Smooth muscle cell (in vitro differentiated cells): Measurements from ENCODE around the gene NEU2. TPM values are rescaled to one million over a fixed set of nuclear protein-coding genes. Genes with fewer than 3 reads are reported as not detected.
"Not testable (repeated sequence)": the region's sequence is repeated elsewhere in the genome, so short reads cannot be mapped to it uniquely, and the experiment has no call there.

ENCODE experiments used
- DNase-seq: peaks from one replicate; lab custom pipeline; 2025; ENCODE audit not compliant: unreplicated experiment; lab: John Stamatoyannopoulos, UW
- H2AFZ ChIP-seq: fragments of 200-600 bp; sonication (generic); 2 replicates; pipeline ENCODE4 v1.6.0; 2016; ENCODE audit warnings: antibody characterized with exemption, low read depth, mild to moderate bottlenecking
- H3F3A ChIP-seq: fragments of 200-600 bp; sonication (generic); 2 replicates; pipeline ENCODE4 v1.6.0; 2017; ENCODE audit warnings: antibody characterized with exemption, low read depth
- H3K27ac ChIP-seq: fragments of 200-600 bp; sonication (generic); 2 replicates; pipeline ENCODE4 v1.5.1; 2016; ENCODE audit warnings: low read depth, mild to moderate bottlenecking
- H3K27me3 ChIP-seq: fragments of 200-600 bp; sonication (generic); 2 replicates; pipeline ENCODE4 v1.6.1; 2016; ENCODE audit warnings: low read depth, mild to moderate bottlenecking
- H3K36me3 ChIP-seq: fragments of 200-600 bp; sonication (generic); 2 replicates; pipeline ENCODE4 v1.5.1; 2016; ENCODE audit warnings: low read depth
- H3K4me1 ChIP-seq: fragments of 200-600 bp; sonication (generic); 2 replicates; pipeline ENCODE4 v1.5.1; 2016; ENCODE audit warnings: low read depth
- H3K4me2 ChIP-seq: fragments of 200-600 bp; sonication (generic); 2 replicates; pipeline ENCODE4 v1.6.0; 2016; ENCODE audit warnings: mild to moderate bottlenecking
- H3K4me3 ChIP-seq: fragments of 200-600 bp; sonication (generic); 2 replicates; pipeline ENCODE4 v1.5.1; 2016; ENCODE audit warnings: mild to moderate bottlenecking
- H3K79me2 ChIP-seq: fragments of 200-600 bp; sonication (generic); 2 replicates; pipeline ENCODE4 v1.6.0; 2016; ENCODE audit warnings: low read depth, mild to moderate bottlenecking
- H3K9ac ChIP-seq: fragments of 200-600 bp; sonication (generic); 2 replicates; pipeline ENCODE4 v1.6.0; 2016; ENCODE audit warnings: low read depth
- H3K9me3 ChIP-seq: fragments of 200-600 bp; sonication (generic); replicated peaks from 2 replicates; pipeline ENCODE4 v1.5.1; 2016; ENCODE audit warnings: low read depth
- H4K20me1 ChIP-seq: fragments of 200-600 bp; sonication (generic); 2 replicates; pipeline ENCODE4 v1.6.0; 2016; ENCODE audit warnings: low read depth
- CTCF ChIP-seq: fragments of 200-600 bp; sonication (generic); IDR thresholded peaks from 2 replicates; pipeline ENCODE4 v1.5.1; 2017; ENCODE audit warnings: borderline replicate concordance, mild to moderate bottlenecking, antibody characterized with exemption; ENCODE audit not compliant: insufficient read depth, poor library complexity, severe bottlenecking
- WGBS: methylation state at CpG from one replicate; pipeline ENCODE4 v1.1.7; 2016; ENCODE audit warnings: low lambda C conversion rate; 5-methylcytosine and 5-hydroxymethylcytosine counted together
- polyA plus RNA-seq: library from polyadenylated mRNA; unstranded; fragments of >200 nt; fragmentation: Nextera tagmentation; extraction: Ambion mirVana; gene quantifications from 2 replicates; pipeline ENCODE4 v1.2.1, GENCODE V29; 2016
- total RNA-seq: library from RNA; depleted of rRNA; stranded (reverse); fragments of >200 nt; gene quantifications from 2 replicates; pipeline ENCODE4 v1.2.3, GENCODE V29; 2014

Gene NEU2
- total and polyA plus RNA-seq, 2 experiments from 2014 or later, result 0.94 TPM; not detected in 1

GRCh38 chr2:233063976-233064411 is 31.5 kb downstream of the NEU2 start:
- 95% methylated on average over 9 of the region's 9 CpGs for WGBS

GRCh38 chr2:233064530-233065199 is 32.2 kb downstream of the NEU2 start:
- H3K79me2 ChIP-seq, result no peaks in the 10 kb centered on the region
- no peaks in the 10 kb centered on the region for H3F3A ChIP-seq
- no peak overlapping the region for H3K4me2 ChIP-seq
- no peaks in the 10 kb centered on the region for H4K20me1 ChIP-seq
- no peak overlapping the region for H3K27ac ChIP-seq
- H3K4me3 ChIP-seq, result no peak overlapping the region
- no peak overlapping the region for H2AFZ ChIP-seq
- H3K9me3 ChIP-seq, result no peaks in the 10 kb centered on the region
- no peaks in the 10 kb centered on the region for H3K36me3 ChIP-seq
- 86% methylated on average over 16 of the region's 16 CpGs for WGBS
- DNase-seq, result no peak
- no peaks in the 10 kb centered on the region for H3K27me3 ChIP-seq
- no peak overlapping the region for H3K9ac ChIP-seq
- no peak for TF ChIP-seq CTCF
- no peaks in the 10 kb centered on the region for H3K4me1 ChIP-seq

More at GRCh38 chr2:233063976-233064411, 31.5 kb downstream of the NEU2 start:
- no peaks in the 10 kb centered on the region for H3K36me3 ChIP-seq
- no peak overlapping the region for H3K27ac ChIP-seq
- no peak overlapping the region for H3K9ac ChIP-seq
- H3K27me3 ChIP-seq, result no peaks in the 10 kb centered on the region
- H3F3A ChIP-seq, result no peaks in the 10 kb centered on the region
- no peaks in the 10 kb centered on the region for H3K9me3 ChIP-seq
- no peaks in the 10 kb centered on the region for H4K20me1 ChIP-seq
- no peak overlapping the region for H2AFZ ChIP-seq
- no peaks in the 10 kb centered on the region for H3K4me1 ChIP-seq
- no peak for DNase-seq
- H3K4me3 ChIP-seq, result no peak overlapping the region
- H3K79me2 ChIP-seq, result no peaks in the 10 kb centered on the region
- TF ChIP-seq CTCF, result no peak
- H3K4me2 ChIP-seq, result no peak overlapping the region

- not testable (repeated sequence) for H2AFZ ChIP-seq, H3K4me1 ChIP-seq, H3K27me3 ChIP-seq, H3K9me3 ChIP-seq, H3F3A ChIP-seq, H4K20me1 ChIP-seq, DNase-seq, H3K79me2 ChIP-seq, H3K36me3 ChIP-seq, H3K9ac ChIP-seq, H3K27ac ChIP-seq, H3K4me3 ChIP-seq, H3K4me2 ChIP-seq
- WGBS, result 91% methylated on average over 4 of the region's 4 CpGs
Observed at GRCh38 chr2:233065200-233065589, 32.7 kb downstream of the NEU2 start.

- Histone ChIP-seq H3K79me2 (no peaks in the 10 kb centered on the region), H3K4me3 (no peak overlapping the region), H3F3A (no peaks in the 10 kb centered on the region), H3K27ac (no peak overlapping the region), H3K9me3 (no peaks in the 10 kb centered on the region), H3K36me3 (no peaks in the 10 kb centered on the region), H3K4me2 (no peak overlapping the region), H2AFZ (no peak overlapping the region), H3K4me1 (no peaks in the 10 kb centered on the region), H4K20me1 (no peaks in the 10 kb centered on the region), H3K9ac (no peak overlapping the region), H3K27me3 (no peaks in the 10 kb centered on the region)
- DNase-seq, result no peak
- WGBS, result 94% methylated on average over 9 of the region's 9 CpGs
- TF ChIP-seq CTCF, result no peak
Observed at GRCh38 chr2:233065954-233066470, 33.5 kb downstream of the NEU2 start.
